Ramos (cell line): ENCODE measurements around the gene CLCN7.

Experiments used
- in situ Hi-C: fragments of 300-500 bp; cut with MboI; formaldehyde crosslinking; loops from one replicate; pipeline ENCODE4 v1.14.3; 2022; ENCODE audit warnings: low sequenced_read_pairs; ENCODE audit not compliant: unreplicated experiment

CLCN7 gene

DNA sequence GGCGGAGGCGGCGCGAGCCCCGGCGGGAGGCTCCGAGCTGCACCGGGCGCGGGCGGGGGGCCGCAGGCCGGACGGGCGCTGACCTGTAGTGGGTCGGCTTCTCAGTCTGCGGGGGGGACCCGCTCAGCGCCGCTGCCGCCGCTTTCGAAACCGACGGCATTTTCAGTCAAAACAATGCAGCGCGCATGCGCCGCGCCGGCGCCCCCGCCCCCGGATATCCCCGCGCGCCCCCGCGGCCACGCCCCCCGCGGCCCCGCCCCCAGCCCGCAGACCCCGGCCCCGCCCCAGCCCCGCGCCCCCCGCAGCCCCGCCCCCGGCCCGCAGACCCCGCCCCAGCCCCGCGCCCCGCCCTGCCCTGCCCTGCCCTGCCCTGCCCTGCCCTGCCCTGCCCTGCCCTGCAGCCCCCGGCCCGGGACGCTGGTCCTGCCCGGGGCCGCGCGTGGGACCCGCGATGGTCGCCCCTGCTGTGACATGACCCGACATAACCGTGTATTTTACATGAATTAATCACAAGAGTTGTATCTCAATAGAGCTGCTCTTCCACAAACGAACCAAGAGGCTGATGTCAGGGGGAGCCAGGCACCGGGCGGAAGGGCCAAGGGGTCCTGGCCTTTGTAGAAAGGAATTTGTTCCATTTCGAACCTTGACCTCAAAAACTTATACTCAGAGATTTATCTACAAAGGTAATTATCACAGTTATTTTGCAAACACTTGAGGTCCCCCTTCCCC lies 60.1 kb downstream of the CLCN7 start, which contains the start of gene UNKL:
Gene UNKL (minus strand): TSS at position 173 of the 729 bp plus-strand sequence. CDS start 13 bp downstream, at position 160.
- in situ Hi-C loops, result no loop called here

DNA sequence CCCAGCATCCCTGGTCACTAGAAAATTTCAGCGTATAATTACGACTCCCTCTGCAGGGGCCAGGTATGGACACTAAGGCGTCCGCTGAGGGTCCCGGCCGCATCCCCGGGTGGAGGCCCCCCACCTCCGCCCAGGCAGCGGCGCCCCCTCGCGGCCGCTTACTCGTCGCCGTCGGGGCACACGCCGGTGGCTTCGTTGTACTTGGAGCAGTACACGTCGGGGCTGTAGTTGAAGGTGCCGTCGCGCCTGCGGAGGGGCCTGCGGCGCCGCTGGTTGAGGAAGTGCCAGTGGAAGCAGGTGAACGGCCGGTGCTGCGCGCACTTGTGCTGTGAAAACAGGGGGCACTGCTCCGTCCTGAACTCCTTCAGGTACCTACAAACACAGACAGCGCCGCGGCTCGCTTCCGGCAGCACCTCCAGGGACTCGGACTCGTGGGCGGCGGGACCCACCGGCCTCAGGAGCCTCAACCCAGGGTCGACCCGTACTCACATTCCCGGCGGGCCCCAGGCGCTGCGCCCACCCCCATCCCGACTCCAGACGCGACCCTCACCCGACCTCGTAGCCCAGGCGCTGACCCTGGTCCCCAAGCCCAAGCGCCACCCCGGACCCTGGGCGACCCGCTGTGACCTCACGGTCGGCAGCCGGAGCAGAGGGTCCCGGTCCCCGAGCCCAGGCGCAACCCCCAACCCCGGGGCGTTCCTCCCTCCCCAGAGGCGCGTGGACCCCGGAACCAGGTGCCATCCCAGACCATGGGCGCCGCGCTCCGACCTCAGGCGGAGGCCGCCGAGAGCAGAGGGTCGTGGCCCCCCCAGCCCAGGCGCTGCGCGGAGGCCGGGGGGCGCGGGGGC lies 60.9 kb downstream of the CLCN7 start:
- in situ Hi-C loops, result no loop called here

DNA sequence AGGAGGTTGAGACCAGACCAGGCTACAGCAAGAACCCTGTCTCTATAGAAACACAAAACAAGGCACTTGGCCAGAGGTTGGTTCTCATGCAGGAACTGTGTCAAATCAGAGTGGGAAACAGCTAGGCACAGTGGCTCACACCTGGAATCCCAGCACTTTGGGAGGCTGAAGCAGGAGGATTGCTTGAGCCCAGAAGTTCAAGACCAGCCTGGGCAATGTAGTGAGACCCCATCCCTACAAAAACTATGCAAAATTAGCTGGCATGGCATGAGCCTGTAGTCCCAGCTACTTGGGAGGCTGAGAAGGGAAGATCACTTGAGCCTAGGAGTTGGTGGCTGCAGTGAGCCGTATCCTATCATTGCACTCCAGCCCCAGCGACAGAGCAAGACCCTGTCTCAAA lies 62.0 kb downstream of the CLCN7 start:
- in situ Hi-C loops, result no loop called here

DNA sequence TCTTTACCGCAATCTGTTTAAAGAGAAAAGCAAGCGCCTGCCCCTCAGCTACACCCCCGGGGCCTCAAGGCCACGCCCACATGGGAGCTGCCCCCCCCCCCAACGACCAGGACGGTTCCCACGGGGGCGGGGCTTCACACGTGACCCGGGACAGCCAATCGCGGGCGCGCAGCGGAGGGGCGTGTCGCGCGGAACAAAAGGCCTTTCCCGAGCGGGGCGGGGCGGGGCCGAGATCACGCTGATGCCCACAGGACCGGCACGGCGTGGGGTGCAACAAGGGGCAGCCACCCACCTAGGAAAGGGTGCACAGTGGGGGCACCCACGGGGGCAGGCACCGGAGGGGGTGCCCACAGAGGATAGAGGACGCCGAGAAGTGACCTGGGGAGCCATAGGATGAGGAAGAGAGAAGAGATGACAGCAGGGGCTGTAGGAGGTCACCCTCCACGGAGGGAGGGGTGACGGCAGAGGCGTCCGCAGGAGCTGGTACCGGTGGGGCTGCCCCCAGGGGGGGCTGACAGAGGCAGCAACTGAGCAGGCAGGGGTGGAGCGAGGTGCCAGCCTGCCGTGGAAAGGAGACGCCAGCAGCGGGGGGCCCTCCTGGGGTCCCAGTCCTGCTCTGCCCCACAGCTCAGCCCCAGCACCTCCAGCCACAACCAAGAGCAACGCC lies 66.5 kb downstream of the CLCN7 start:
- in situ Hi-C loops, result no loop called here

DNA sequence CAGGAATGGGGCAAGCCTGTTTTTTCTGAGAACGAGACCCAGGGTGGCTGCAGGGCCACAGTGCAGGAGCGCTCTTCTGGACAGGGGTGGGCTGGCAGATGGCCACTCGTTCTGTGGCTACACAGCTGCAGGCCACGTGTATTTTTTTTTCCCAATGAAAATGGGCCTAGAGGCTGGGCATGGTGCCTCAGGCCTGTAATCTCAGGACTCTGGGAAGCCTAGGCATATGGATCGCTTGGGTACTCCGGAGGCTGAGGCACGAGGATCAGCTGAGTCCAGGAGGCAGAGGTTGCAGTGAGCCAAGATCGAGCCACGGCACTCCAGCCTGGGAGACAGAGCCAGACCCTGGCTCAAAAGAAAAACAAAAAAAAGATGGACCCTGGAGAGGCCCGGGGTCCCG lies 67.1 kb downstream of the CLCN7 start:
- in situ Hi-C loops, result no loop called here

DNA sequence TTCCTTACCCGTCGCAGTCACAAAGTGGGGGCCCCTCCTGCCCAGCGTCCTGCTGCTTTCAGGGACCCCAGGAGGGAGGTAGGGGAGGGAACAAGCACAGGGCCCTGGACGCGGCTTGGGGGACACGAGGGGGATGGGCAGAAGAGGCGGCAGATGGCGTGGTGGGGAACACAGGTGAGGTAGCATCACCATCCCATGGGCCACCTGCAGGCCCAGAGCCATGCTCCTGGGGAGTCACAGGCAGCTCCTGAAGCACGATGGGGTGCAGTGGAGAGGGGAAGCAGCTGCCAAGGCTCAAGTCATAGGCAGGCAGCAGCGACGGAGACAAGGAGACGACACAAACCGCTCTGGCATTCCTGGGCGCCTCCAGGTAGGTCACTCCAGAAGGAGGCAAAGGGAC lies 71.1 kb downstream of the CLCN7 start:
- in situ Hi-C loops, result no loop called here

DNA sequence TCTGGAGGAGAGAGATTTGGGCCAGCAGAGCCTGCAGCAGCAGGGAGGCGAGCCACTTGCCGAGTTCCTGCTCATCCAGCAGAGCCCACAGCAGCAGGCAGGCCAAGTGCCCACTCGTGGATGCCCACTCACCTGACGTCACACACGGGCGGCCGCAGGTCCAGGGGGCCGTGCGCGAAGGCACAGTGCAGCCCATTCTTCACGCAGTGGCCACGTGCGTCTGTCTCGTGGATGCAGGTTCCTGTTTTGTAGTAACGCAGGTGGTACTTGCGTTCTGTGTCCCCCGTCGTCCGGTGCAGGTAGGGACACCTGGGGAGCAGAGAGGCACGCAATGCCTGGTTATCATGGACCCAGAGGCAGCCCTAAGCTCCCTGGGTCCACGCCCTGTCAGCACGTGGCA lies 71.8 kb downstream of the CLCN7 start:
- in situ Hi-C loops, result no loop called here

DNA sequence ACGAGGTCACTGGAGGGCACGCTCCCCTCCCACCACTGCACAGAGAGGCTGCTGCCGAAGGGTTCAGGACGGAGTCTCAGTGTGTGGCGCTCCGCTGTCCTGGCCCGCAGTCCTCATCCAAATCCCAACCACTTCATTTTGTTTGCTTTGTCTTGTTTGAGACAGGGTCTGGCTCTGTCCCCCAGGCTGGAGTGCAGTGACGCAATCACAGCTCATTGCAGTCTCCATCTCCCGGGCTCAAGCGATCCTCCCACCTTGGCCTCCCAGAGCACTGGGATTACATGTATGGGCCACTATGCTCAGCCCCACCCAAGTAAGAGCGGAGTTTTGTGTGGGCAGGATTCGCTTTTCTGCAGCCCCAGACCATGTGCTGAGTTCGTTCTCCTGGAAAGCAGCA lies 73.1 kb downstream of the CLCN7 start:
- in situ Hi-C loops, result no loop called here

DNA sequence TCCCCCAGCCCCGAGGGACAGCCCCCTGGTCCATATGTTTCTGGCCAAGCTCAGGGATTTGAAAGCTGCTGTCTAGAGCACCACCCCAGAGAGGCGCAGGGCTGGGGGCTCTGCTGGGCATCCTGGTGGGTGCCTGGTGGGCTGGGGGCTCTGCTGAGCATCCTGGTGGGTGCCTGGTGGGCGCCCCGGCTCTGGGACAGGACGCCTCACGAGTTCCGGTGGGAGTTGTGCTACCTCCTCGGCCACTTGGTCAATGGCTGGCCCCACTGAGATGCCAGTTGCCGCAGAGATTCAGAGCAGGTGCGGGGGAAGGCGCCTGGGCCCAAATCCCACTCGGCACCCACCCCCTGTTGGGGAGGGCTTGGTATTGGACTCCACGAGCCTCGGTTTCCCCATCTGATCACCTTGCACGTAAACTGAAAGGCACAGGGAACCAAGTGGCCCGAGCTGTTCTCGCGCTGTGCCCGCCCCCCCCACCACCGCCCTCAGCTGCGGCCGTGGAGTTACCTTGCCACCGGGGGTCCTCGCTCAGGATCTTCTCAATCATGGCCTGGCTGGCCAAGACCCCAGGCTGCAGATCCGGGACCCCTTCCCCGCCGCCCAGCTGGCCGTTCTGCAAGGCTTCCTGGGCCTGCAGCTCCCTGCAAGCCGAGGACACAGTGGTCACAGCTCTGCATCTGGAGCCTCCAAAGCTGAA lies 73.6 kb downstream of the CLCN7 start:
- in situ Hi-C loops, result no loop called here

DNA sequence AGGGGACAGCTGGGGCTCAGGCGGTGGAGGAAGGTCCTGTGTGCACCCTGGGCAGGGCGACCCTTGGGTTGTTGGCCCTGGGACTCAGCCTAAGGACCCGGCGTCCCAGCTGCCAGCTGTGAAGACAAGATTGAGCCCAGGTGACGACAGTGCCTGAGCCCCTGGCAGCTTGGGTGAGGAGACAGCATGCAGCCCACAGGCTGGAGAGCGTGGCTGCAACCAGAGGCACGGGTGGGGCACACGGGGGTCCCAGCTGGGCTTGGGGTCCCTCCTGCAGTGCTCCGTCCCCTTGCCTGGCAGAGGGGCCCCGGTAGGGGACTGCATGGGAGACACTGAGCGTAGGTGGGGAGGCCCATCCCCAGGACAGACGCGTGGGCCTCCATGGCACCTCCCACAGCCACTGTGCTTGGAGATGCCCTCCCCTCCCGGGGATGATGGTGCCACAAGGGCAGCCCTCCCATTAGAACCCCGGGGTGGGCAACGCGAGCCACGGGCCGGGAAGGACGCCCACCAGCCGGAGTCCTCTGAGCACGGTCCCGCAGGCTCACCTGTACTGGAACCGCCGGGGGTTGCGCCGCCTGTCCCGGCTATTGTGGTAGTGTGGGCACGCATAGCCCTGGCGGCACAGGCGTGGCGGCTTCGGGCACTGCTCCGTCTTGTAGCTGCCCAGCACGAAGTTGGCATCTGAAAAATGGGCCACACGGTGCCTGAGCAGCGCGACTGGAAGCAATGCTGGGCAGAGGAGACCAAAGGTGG lies 75.8 kb downstream of the CLCN7 start:
- in situ Hi-C loops, result no loop called here

DNA sequence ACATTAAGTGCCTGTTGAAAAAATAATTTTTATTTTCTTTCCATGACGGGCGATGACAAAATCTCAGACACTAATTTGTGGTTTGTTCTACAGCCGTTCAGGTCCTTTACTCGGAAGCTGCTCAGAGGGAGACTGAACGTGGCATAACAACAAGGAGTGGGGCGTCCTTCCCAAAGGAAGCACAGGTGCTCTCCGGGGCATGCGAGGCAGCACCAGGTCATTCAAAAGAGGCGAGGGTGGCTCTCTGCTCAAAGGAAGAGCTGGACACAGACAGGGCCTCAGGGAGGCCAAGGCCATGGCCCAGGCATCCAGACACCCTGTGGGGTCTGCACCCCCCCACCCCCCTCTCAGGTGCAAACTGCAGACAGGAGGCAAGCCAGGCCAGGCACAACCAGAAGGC lies 76.5 kb downstream of the CLCN7 start:
- in situ Hi-C loops, result no loop called here

DNA sequence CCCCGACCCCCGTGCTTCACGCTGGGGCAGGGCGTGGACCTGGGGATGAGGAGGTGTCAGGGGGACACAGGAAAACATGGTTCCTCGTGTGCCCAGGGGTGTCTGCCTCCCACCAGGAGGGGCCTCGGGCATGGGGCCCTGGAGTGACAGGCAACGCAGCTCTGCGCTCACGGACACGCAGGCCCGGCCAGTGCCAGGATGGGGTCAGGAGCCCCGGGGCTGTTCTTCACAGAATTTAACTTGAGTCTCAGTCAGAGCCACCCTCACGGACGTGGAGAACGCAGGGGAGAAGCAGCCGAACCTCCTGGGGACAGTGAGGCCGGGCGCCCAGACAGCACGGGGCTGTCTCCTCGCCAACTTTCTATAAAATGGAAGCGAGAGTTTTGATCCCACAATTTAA lies 77.0 kb downstream of the CLCN7 start:
- in situ Hi-C loops, result no loop called here

DNA sequence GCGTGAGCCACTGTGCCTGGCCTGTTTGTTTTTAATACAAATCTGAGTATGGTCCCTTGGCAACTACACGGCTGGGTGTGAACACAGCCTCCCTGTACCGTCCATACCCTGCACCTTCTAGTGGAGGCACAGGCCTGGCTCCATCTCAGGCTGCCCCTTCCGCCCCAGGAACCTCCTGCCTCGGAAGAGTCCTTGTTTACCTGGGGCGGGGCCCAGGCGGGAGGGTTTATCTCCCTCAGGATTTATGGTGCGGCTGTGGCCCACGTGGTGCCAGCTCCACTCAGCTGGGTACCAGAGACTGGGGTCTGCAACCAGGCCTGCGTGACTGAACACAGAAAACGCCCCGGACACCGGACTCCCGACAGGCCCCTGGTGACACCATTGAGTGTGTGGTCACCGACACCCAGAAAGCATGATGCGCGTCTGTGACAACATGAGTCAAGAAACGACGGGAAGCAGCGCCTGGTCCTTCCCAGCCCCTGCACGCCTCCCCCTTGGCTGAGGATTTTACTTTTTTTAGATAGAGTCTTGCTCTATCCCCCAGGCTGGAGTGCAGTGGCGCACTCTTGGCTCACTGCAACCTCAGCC lies 79.3 kb downstream of the CLCN7 start:
- in situ Hi-C loops, result no loop called here
